ENCODE measurements around the gene SPATA33.

The SPATA33 gene

DNA sequence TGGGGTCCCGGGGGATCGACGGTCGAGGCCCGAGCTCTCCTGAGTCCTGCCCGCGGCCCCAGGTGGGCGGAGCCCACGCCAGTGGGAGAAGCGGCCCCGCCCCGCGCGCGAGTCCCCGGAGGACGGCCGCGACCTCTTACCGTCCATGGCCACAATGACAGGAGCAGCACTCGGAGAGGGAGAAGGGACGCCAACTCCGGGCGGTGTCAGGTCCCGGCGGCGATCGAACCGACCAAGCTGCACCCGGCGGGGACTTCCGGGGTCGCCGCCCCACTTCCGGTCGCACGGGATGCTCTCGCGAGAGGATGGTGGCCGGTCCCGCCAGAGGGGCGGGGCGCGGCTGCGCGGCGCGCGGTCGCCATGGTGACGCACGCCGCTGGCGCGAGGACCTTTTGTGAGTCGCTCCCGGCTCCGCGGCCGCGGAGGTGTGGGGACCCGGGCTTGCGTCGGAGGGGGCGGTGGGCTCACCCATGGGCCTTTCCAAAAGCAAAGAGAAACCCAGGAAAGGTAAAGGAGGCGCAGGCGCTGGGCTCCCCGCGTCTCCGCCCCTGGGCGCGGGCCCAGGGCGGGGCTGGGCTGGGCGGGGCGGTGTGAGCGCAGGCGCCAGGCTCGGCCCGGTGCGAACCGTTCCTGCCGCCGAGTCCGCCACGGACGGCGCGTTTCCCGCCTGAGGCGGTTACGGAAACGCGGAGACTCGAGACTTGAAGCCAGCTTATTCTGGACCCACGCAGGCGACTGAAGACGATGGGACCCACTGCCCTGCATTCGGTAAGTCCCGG lies at the start of gene SPATA33, which contains the start of gene CHMP1A:
SPATA33 (plus strand) TSS at position 395 of the 779 bp plus-strand sequence; CDS start at position 471, 76 bp downstream.
CHMP1A (minus strand) TSS at position 267 of the 779 bp plus-strand sequence; CDS start at position 147, 120 bp downstream.
- peak; percentile 90 for DNase-seq

- no peak for DNase-seq
Observed at GRCh38 chr16:89607937-89608740, 49.5 kb upstream of the SPATA33 start.

GRCh38 chr16:89610108-89610453 lies 47.6 kb upstream of the SPATA33 start:
- DNase-seq: no peak

- no peak for DNase-seq
Observed at GRCh38 chr16:89612415-89613166, 45.0 kb upstream of the SPATA33 start.

DNA sequence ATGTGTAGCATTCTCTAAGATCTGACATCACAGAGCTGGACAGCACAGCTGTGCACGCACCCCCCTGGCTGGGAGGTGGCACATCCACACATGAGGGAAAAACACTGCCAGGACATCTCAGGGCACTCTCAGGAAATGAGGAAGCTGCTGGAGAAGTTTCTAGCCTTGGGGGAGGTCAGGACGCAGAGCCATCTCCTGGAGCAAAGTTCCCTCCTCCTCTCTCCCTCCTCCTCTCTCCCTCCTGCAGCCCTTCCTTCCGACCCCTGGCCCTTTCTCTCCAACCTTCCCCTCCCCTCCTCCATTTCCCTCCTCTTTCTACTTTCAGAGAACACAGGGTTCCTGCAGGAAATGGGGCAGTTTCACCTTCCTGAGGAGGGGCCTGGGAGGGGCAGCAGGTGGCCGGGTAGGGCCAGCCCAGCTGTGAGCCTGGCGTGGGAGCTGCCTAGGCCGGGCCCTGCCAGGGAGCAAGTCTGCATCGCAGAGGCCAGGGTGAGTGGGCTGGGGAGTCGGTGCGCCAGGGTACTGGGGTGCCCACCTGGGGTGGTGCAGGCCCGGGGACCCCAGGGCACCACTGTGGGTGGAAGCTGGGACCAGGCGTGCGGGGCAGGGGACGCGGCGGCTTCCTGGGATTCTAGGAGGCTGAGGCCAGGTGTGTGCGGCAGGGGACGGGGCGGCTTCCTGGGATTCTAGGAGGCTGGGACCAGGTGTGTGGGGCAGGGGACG lies 44.2 kb upstream of the SPATA33 start, which contains the start of gene DPEP1:
DPEP1 (plus strand) TSS at position 412 of the 723 bp plus-strand sequence. CDS start 16,769 bp downstream, outside the sequence.
- peak; percentile 51 for DNase-seq

- no peak for DNase-seq
Observed at GRCh38 chr16:89613954-89614459, 43.6 kb upstream of the SPATA33 start.

DNA sequence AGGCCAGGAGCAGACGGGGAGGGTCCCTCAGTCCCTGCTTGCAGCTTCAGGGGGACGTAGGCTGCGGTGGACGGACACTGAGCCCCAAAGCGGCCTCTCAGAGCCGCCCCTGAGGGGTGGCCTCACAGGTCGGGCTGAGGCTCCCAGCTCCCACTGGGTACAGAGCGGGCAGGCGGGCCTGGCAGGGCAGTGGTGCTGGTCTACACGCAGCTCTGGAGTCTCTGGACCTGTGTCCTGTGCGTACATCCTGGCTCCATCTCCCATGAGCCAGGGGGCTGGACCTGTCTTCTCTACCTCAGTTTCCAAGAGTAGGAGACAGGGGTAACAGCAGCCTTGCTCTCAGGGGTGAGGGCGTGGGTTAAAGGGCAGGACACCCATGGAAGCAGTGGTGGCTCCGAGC lies 42.5 kb upstream of the SPATA33 start:
- DNase-seq: no peak

GRCh38 chr16:89615596-89616090 lies 42.0 kb upstream of the SPATA33 start:
- no peak for DNase-seq

GRCh38 chr16:89616623-89617022 lies 41.0 kb upstream of the SPATA33 start:
- DNase-seq: no peak

GRCh38 chr16:89617036-89617435 lies 40.6 kb upstream of the SPATA33 start:
- DNase-seq: no peak

GRCh38 chr16:89618109-89618998 lies 39.3 kb upstream of the SPATA33 start:
- DNase-seq: no peak

GRCh38 chr16:89619840-89620239 lies 37.8 kb upstream of the SPATA33 start:
- no peak for DNase-seq

GRCh38 chr16:89620406-89620841 lies 37.2 kb upstream of the SPATA33 start:
- no peak for DNase-seq

DNA sequence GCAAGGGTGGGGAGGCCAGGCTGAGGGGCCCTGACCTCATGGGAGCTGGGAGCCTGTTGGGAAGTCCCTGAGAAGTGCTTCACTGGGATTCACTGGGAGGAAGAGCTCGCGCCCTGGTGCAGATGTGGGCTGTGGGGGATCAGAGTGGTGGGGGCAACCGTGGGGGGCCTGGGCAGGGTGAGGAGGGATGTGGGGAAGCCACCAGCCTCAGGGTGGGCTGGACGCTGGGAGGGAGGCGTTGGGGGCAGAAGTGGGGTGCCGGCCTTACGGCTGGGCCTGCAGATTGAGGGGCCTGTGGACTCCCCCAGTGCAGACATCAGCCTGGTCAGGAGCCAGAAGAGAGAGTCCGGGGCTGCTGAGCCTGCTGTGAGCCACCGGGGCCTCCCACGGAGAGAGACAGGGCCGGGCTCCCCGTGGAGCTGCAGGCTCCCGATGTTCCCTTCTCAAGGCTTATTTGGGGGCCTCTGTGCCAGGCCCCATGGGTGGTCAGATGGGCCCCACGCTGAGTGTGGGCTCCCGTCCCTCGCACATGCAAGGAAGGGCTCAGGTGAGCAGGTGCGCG lies 36.4 kb upstream of the SPATA33 start:
- no peak for DNase-seq

DNA sequence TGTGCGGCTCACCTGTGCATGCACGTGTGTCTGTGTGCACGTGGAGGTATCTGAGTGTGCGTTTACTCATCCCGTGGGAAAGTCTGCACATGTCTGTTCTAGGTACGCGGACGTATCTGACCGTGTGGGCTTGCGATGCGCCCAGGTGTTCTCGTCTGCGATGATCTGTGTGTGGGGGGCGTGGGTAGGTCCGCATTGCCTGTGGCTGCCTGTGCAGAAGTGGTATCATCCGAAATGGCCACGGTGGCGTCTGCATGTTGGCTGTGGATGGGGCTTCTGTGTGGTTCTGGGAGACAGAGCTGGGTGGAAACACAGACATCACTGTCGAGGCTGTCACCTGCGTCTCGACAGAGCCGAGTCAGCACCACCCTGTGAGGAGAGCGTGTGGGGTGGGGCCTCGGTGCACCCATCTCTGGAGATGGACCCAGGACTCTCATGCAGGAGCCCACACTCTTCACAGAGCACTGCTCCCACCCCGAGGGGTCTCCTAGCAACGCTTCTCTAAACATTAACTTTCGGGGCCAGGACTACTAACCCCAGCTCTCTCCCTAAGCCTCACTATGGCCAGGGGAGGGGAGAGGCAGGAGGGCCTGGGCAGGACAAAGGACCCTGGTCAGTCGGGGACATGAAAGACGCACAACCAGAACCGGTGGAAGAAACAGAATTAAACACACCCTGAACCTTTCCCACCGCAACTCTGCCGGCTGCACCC lies 35.8 kb upstream of the SPATA33 start:
- no peak for DNase-seq

- no peak for DNase-seq
Observed at GRCh38 chr16:89623511-89624261, 34.0 kb upstream of the SPATA33 start.

GRCh38 chr16:89624777-89625761 lies 32.6 kb upstream of the SPATA33 start:
- no peak for DNase-seq

Data from RPMI8226 (cell line).